A549 treated with Hydrocortisone at 1 μM for 4 hours (cell line): ENCODE measurements around the gene SHPK. TPM values are rescaled to one million over a fixed set of nuclear protein-coding genes. Genes with fewer than 3 reads are reported as not detected.

Experiments
- total RNA-seq: library from RNA; stranded (reverse); fragments of 200-300 nt; extraction: Qiagen RNA extraction; gene quantifications from 5 replicates; pipeline ENCODE4 v1.2.3, GENCODE V29; 2022

SHPK gene, protein sequence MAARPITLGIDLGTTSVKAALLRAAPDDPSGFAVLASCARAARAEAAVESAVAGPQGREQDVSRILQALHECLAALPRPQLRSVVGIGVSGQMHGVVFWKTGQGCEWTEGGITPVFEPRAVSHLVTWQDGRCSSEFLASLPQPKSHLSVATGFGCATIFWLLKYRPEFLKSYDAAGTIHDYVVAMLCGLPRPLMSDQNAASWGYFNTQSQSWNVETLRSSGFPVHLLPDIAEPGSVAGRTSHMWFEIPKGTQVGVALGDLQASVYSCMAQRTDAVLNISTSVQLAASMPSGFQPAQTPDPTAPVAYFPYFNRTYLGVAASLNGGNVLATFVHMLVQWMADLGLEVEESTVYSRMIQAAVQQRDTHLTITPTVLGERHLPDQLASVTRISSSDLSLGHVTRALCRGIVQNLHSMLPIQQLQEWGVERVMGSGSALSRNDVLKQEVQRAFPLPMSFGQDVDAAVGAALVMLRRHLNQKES
- total RNA-seq, result 13.9 to 17.2 TPM (median 15.4 TPM) in 5 replicates

DNA sequence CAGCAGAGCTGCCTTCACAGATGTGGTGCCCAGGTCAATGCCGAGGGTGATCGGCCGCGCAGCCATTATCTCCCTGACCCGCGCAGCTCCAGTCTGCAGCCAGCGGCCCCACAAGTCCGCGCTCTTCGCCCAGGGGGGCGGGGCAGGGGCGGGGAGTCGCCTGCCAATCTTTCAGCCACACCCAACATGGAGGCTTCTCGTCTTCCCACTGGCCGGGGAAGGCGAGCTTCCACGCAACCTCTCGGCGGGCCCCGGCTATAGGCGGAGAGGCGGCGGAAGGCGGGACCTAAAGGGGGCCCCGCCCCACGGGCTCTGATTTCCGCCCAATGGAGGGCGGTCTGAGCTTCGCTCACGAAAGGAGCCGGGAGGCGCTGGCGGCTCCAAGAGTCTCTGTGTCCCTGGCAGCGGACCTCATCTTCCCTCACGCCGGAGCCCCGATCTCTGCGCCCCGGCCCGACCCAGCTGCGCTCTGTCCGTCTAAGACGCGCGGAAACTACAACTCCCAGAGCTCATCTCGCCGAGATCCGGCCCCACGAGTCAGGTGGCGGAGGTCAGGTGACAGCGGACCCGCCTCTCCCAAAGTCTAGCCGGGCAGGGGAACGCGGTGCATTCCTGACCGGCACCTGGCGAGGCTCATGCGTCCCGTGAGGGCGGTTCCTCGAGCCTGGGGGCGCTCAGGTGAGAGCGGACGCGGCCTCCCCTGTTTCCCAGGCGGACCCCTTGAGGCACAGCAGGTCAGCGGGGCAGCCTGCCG, at the start of gene SHPK, which contains the start of gene CTNS:
Gene SHPK, minus strand, starts transcription at position 97 of the 754 bp plus-strand sequence. Its CDS starts 31 bp downstream, at position 66.
Gene CTNS, plus strand, starts transcription at position 607 of the 754 bp plus-strand sequence. CDS start 3,447 bp downstream, outside the sequence.

DNA sequence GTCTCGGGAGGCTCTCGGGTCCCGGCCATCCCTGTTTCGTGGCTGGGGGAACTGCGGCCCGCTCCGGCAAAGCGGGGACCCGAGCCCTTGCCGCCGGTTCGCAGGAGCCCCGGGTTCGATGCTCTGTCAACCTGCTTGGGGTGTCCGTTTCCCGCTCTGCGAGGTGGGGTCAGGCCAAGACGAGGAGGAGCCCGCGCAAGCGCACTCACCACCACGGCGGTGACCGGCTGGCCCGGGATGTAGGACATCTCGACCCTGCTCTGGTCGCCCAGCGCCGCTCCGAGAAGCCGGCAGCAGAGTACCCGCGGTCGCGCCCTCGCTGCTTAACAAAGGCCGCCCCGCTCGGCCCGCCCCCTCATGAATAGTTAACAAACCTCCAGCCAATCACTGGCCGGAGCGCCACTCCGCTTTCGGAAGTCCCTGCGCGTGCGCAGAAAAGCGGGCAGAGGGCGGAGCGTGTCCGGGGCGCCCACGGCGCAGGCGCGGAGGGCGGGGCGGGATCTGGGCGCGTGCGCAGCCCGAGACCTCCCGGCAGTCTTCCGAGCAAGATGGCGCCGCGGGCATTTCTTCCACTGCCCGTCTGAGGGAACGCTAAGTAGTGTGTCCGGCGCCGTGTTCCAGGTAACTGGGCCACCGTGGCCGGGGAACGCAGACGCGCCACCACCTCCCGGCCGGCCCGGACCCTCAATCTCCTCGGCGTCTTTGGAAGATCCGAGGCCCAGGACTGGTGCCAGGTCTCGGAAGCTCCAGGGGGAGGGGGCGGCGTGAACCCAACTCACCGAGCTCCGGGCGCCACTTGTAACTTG, 32.4 kb upstream of the SHPK start, which contains the start of the genes EMC6 and TAX1BP3:
Gene EMC6, plus strand, starts transcription at position 534 of the 806 bp plus-strand sequence. CDS start 335 bp downstream, outside the sequence.
Gene TAX1BP3, minus strand, starts transcription at position 300 of the 806 bp plus-strand sequence. Its CDS starts 52 bp downstream, at position 248.

Other genes with a start within 250 kb of the SHPK start
- gene OR3A2, start 249.9 kb downstream of the SHPK start, total RNA-seq, result not detected in 5 replicates
- gene OR1E1, start 237.8 kb downstream of the SHPK start, total RNA-seq, result not detected in 5 replicates
- gene OR3A3, start 224.9 kb downstream of the SHPK start, total RNA-seq, result not detected in 5 replicates
- gene OR1E2, start 202.4 kb downstream of the SHPK start, total RNA-seq, result not detected in 5 replicates
- gene SPATA22, start 164.4 kb downstream of the SHPK start, total RNA-seq, result not detected in 5 replicates
- gene ASPA, start 160.3 kb downstream of the SHPK start, total RNA-seq, result not detected in 5 replicates
- 0.30 to 0.40 TPM (median 0.36 TPM) in 5 replicates for gene TRPV3, start 78.4 kb downstream of the SHPK start, total RNA-seq
- 3.5 to 4.1 TPM (median 3.9 TPM) in 5 replicates for gene TRPV1, start 26.8 kb downstream of the SHPK start, total RNA-seq
- 11.8 to 17.0 TPM (median 12.2 TPM) in 5 replicates for gene CTNS, start 510 bp upstream of the SHPK start, total RNA-seq
- 294 to 352 TPM (median 338 TPM) in 5 replicates for gene TAX1BP3, start 32.3 kb upstream of the SHPK start, total RNA-seq
- gene EMC6, start 32.6 kb upstream of the SHPK start, total RNA-seq, result 101 to 150 TPM (median 148 TPM) in 5 replicates
- 19.9 to 24.4 TPM (median 23.6 TPM) in 5 replicates for gene P2RX5, start 59.9 kb upstream of the SHPK start, total RNA-seq
- 12.4 to 16.1 TPM (median 12.6 TPM) in 5 replicates for gene HASPIN, start 87.7 kb upstream of the SHPK start, total RNA-seq
- 84.6 to 102 TPM (median 95.7 TPM) in 5 replicates for gene ITGAE, start 164.9 kb upstream of the SHPK start, total RNA-seq
- 26.3 to 35.6 TPM (median 30.4 TPM) in 5 replicates for gene NCBP3, start 210.0 kb upstream of the SHPK start, total RNA-seq